Measurements from ENCODE around the gene FZR1. TPM values are rescaled to one million over a fixed set of nuclear protein-coding genes. Genes with fewer than 3 reads are reported as not detected.

Gene FZR1
- total and polyA plus RNA-seq, 9 of the 15 experiments (the other 6 are each of a cell fraction or from before 2014, with no cell fraction given) = 0.18 to 48.0 (median 22.2) TPM

- TF ChIP-seq, protein P1, sequence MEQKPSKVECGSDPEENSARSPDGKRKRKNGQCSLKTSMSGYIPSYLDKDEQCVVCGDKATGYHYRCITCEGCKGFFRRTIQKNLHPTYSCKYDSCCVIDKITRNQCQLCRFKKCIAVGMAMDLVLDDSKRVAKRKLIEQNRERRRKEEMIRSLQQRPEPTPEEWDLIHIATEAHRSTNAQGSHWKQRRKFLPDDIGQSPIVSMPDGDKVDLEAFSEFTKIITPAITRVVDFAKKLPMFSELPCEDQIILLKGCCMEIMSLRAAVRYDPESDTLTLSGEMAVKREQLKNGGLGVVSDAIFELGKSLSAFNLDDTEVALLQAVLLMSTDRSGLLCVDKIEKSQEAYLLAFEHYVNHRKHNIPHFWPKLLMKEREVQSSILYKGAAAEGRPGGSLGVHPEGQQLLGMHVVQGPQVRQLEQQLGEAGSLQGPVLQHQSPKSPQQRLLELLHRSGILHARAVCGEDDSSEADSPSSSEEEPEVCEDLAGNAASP (IDR thresholded peaks at IDR 0.05) = no peak
- no peak for TF ChIP-seq PBX2 (CRISPR knock-in tag; IDR thresholded peaks at IDR 0.05; ENCODE audit: low read depth)
- peak; percentile 52 for TF ChIP-seq PBX2 (tag; conservative IDR thresholded peaks at IDR 0.05; ENCODE audit: low read depth)
- no peak for TF ChIP-seq ZNF24 (IDR thresholded peaks at IDR 0.05)
- TF ChIP-seq GATAD2B (IDR thresholded peaks at IDR 0.05; ENCODE audit: borderline replicate concordance) = no peak
- no peak for TF ChIP-seq RERE (CRISPR knock-in tag; IDR thresholded peaks at IDR 0.05; ENCODE audit: borderline replicate concordance)
- no peak for TF ChIP-seq CEBPG (CRISPR knock-in tag; IDR thresholded peaks at IDR 0.05)
- TF ChIP-seq CEBPG (tag; conservative IDR thresholded peaks at IDR 0.05 in 1 of 2, IDR thresholded peaks at IDR 0.05 in 1 of 2) = no peak
- TF ChIP-seq, protein P2, sequence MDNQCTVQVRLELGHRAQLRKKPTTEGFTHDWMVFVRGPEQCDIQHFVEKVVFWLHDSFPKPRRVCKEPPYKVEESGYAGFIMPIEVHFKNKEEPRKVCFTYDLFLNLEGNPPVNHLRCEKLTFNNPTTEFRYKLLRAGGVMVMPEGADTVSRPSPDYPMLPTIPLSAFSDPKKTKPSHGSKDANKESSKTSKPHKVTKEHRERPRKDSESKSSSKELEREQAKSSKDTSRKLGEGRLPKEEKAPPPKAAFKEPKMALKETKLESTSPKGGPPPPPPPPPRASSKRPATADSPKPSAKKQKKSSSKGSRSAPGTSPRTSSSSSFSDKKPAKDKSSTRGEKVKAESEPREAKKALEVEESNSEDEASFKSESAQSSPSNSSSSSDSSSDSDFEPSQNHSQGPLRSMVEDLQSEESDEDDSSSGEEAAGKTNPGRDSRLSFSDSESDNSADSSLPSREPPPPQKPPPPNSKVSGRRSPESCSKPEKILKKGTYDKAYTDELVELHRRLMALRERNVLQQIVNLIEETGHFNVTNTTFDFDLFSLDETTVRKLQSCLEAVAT (IDR thresholded peaks at IDR 0.05) = no peak
- no peak for TF ChIP-seq SNIP1 (IDR thresholded peaks at IDR 0.05; ENCODE audit: low read depth)
- no peak for TF ChIP-seq ZNF707 (CRISPR knock-in tag; conservative IDR thresholded peaks at IDR 0.05)
- no peak for TF ChIP-seq CBX8 (IDR thresholded peaks at IDR 0.05; ENCODE audit: borderline replicate concordance, extremely low read depth, low read depth, low read length, poor library complexity, severe bottlenecking)
- TF ChIP-seq PREB (CRISPR knock-in tag; IDR thresholded peaks at IDR 0.05) = no peak
These were observed 74.2 kb downstream of the FZR1 start (continued) for GRCh38 chr19:3580156-3580934.
